Measurements from ENCODE around the gene CCNE1. TPM values are rescaled to one million over a fixed set of nuclear protein-coding genes. Genes with fewer than 3 reads are reported as not detected.

CCNE1 gene
- total and polyA plus RNA-seq, 2 of the 13 experiments (the other 11 are each of a cell fraction or from before 2014, with no cell fraction given), result 16.0 to 50.6 TPM

DNA sequence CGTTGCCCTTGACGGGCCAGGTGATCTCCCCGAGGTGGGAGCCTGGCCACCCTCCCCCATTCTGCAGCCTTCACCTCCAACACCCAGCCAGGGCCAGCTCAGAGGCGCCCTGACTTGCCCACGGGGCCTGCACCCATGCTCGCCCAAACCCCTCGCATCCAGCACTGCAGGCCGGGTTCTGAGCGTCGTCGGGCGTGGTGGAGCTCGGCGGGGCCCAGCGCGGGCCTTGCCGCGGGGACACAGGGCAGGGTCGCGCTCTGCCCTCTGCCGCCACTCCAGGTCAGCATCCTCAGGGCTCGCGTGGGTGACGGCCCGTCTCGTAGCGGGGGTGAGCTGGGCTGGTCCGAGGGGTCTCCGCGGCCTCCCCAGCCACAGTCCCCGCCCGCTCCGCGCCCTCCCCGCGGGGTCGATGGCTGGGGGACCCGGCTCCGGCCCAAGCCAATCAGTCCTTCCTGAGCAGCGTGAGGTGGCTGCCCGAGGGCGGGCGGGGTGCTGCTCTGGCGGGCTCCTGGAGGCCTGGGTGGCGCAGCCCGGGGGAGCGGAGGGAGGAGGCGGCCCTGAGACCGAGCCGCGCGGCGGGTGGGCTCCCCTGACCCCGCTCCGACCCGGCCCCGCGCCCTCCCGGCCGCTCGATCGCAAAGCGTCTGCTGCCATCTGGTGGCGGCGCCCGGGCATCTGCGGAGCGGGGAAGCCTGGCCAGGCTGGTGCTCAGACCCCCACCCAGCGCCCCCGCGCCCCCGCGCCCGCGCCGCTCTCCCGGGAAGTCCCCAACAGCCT, 61.4 kb downstream of the CCNE1 start (continued):
- TF ChIP-seq ARID2 (CRISPR knock-in tag; IDR thresholded peaks at IDR 0.05; ENCODE audit: borderline replicate concordance), result no peak
- no peak for TF ChIP-seq SP140L (CRISPR knock-in tag; IDR thresholded peaks at IDR 0.05; ENCODE audit: borderline replicate concordance)
- TF ChIP-seq, protein P1, sequence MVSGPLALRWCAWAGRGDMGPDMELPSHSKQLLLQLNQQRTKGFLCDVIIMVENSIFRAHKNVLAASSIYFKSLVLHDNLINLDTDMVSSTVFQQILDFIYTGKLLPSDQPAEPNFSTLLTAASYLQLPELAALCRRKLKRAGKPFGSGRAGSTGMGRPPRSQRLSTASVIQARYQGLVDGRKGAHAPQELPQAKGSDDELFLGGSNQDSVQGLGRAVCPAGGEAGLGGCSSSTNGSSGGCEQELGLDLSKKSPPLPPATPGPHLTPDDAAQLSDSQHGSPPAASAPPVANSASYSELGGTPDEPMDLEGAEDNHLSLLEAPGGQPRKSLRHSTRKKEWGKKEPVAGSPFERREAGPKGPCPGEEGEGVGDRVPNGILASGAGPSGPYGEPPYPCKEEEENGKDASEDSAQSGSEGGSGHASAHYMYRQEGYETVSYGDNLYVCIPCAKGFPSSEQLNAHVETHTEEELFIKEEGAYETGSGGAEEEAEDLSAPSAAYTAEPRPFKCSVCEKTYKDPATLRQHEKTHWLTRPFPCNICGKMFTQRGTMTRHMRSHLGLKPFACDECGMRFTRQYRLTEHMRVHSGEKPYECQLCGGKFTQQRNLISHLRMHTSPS (CRISPR knock-in tag; IDR thresholded peaks at IDR 0.05; ENCODE audit: low read depth), result no peak
- no peak for TF ChIP-seq FOXA3 (CRISPR knock-in tag; IDR thresholded peaks at IDR 0.05)
- 0 out of 2 replicates have a peak, but pooled peaks have one; percentile 5 for TF ChIP-seq HDAC2 (CRISPR knock-in tag; IDR thresholded peaks at IDR 0.05)
- TF ChIP-seq, protein P2, sequence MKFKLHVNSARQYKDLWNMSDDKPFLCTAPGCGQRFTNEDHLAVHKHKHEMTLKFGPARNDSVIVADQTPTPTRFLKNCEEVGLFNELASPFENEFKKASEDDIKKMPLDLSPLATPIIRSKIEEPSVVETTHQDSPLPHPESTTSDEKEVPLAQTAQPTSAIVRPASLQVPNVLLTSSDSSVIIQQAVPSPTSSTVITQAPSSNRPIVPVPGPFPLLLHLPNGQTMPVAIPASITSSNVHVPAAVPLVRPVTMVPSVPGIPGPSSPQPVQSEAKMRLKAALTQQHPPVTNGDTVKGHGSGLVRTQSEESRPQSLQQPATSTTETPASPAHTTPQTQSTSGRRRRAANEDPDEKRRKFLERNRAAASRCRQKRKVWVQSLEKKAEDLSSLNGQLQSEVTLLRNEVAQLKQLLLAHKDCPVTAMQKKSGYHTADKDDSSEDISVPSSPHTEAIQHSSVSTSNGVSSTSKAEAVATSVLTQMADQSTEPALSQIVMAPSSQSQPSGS (CRISPR knock-in tag; IDR thresholded peaks at IDR 0.05), result no peak
- TF ChIP-seq, protein P3, sequence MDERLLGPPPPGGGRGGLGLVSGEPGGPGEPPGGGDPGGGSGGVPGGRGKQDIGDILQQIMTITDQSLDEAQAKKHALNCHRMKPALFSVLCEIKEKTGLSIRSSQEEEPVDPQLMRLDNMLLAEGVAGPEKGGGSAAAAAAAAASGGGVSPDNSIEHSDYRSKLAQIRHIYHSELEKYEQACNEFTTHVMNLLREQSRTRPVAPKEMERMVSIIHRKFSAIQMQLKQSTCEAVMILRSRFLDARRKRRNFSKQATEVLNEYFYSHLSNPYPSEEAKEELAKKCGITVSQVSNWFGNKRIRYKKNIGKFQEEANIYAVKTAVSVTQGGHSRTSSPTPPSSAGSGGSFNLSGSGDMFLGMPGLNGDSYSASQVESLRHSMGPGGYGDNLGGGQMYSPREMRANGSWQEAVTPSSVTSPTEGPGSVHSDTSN (CRISPR knock-in tag; IDR thresholded peaks at IDR 0.05), result no peak
- TF ChIP-seq, protein P4, sequence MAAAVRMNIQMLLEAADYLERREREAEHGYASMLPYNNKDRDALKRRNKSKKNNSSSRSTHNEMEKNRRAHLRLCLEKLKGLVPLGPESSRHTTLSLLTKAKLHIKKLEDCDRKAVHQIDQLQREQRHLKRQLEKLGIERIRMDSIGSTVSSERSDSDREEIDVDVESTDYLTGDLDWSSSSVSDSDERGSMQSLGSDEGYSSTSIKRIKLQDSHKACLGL (CRISPR knock-in tag; IDR thresholded peaks at IDR 0.05), result peak; percentile 38; the same call in 1 of the 2 replicates
- TF ChIP-seq TSC22D2 (CRISPR knock-in tag; IDR thresholded peaks at IDR 0.05; ENCODE audit: borderline replicate concordance), result no peak
- TF ChIP-seq, protein P5, sequence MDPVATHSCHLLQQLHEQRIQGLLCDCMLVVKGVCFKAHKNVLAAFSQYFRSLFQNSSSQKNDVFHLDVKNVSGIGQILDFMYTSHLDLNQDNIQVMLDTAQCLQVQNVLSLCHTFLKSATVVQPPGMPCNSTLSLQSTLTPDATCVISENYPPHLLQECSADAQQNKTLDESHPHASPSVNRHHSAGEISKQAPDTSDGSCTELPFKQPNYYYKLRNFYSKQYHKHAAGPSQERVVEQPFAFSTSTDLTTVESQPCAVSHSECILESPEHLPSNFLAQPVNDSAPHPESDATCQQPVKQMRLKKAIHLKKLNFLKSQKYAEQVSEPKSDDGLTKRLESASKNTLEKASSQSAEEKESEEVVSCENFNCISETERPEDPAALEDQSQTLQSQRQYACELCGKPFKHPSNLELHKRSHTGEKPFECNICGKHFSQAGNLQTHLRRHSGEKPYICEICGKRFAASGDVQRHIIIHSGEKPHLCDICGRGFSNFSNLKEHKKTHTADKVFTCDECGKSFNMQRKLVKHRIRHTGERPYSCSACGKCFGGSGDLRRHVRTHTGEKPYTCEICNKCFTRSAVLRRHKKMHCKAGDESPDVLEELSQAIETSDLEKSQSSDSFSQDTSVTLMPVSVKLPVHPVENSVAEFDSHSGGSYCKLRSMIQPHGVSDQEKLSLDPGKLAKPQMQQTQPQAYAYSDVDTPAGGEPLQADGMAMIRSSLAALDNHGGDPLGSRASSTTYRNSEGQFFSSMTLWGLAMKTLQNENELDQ (CRISPR knock-in tag; IDR thresholded peaks at IDR 0.05; ENCODE audit: borderline replicate concordance), result no peak
- no peak for TF ChIP-seq EED (CRISPR knock-in tag; IDR thresholded peaks at IDR 0.05)
- no peak for TF ChIP-seq ZMYM3 (CRISPR knock-in tag; IDR thresholded peaks at IDR 0.05)
- TF ChIP-seq, protein P6, sequence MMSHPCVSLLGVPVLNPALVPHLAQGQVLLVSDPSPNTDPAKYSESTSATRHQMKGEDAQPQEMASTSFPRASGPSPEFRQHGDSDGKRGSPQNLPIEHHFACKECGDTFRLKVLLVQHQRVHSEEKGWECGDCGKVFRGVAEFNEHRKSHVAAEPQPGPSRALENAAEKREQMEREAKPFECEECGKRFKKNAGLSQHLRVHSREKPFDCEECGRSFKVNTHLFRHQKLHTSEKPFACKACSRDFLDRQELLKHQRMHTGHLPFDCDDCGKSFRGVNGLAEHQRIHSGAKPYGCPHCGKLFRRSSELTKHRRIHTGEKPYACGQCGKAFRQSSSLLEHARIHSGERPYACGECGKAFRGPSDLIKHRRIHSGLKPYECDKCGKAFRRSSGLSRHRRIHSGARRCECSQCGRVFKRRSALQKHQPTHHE (CRISPR knock-in tag; IDR thresholded peaks at IDR 0.05; ENCODE audit: borderline replicate concordance), result no peak
- 0 out of 2 replicates have a peak, but pooled peaks have one; percentile 60 for TF ChIP-seq ZNF761 (CRISPR knock-in tag; conservative IDR thresholded peaks at IDR 0.05)
- no peak for TF ChIP-seq ZNF781 (CRISPR knock-in tag; IDR thresholded peaks at IDR 0.05; ENCODE audit: borderline replicate concordance, not compliant biosample characterization)
- TF ChIP-seq, protein P7, sequence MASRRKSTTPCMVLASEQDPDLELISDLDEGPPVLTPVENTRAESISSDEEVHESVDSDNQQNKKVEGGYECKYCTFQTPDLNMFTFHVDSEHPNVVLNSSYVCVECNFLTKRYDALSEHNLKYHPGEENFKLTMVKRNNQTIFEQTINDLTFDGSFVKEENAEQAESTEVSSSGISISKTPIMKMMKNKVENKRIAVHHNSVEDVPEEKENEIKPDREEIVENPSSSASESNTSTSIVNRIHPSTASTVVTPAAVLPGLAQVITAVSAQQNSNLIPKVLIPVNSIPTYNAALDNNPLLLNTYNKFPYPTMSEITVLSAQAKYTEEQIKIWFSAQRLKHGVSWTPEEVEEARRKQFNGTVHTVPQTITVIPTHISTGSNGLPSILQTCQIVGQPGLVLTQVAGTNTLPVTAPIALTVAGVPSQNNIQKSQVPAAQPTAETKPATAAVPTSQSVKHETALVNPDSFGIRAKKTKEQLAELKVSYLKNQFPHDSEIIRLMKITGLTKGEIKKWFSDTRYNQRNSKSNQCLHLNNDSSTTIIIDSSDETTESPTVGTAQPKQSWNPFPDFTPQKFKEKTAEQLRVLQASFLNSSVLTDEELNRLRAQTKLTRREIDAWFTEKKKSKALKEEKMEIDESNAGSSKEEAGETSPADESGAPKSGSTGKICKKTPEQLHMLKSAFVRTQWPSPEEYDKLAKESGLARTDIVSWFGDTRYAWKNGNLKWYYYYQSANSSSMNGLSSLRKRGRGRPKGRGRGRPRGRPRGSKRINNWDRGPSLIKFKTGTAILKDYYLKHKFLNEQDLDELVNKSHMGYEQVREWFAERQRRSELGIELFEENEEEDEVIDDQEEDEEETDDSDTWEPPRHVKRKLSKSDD (CRISPR knock-in tag; IDR thresholded peaks at IDR 0.05; ENCODE audit: low read depth), result no peak
